Lower leg skin (tissue), 3 donors: Measurements from ENCODE around the gene ERG28.

Experiments used
- CTCF ChIP-seq, 3 donors: fragments of 450-650 bp; IDR thresholded peaks; one replicate each; pipeline ENCODE4 v1.5.1; 2016; ENCODE audit warnings: antibody characterized with exemption in 3 of 3, mild to moderate bottlenecking in 3 of 3, moderate library complexity in 2 of 3
- POLR2A ChIP-seq, 2 donors: fragments of 450-650 bp; IDR thresholded peaks; one replicate each; pipeline ENCODE4 v1.6.1; 2016 to 2017; ENCODE audit warnings: antibody characterized with exemption in 2 of 2, mild to moderate bottlenecking in 1 of 2, moderate library complexity in 1 of 2

DNA sequence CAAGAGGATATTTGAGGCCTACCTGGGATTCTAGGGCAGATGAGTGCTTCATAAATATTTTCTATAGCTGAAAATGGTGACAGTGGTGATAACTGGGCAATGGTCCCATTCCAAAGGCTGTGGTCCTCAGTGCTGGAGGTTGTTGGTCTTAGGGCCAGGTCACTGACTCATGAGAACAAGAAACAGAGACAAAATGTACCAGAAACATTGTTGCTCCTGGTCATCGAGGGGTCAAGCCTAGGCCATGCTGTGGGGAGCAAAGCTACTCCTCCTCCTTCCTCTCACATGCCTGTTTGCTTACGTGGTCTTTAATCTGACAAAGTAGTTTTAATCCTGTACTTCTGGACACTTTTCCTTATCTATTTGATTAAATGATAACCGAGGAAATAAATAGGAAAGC lies 33.8 kb downstream of the ERG28 start:
- TF ChIP-seq POLR2A (IDR thresholded peaks at IDR 0.05) (no peak), CTCF (IDR thresholded peaks at IDR 0.05) (no peak)
